Measurements from ENCODE around the gene FAM13A. TPM values are rescaled to one million over a fixed set of nuclear protein-coding genes. Genes with fewer than 3 reads are reported as not detected.

The FAM13A gene
- total and polyA plus RNA-seq, 2 donors (not counting 3 experiments of a cell fraction or from before 2014, with no cell fraction given): 3.3 to 10.5 TPM

GRCh38 chr4:88892646-88893045 lies 164.3 kb downstream of the FAM13A start:
- no peak overlapping the region for H3K4me3 ChIP-seq (replicated peaks in 1 of 3; ENCODE audit: insufficient read depth in 1 of 3, low read depth in 1 of 3, low read length in 3 of 3)
- dilution Hi-C loops (cut with MboI; ENCODE audit: extremely low pct_ligation_motif_present, low sequenced_read_pairs): no loop called here
- H3K4me1 ChIP-seq (ENCODE audit: control insufficient read depth, extremely low read depth, insufficient read depth, low read length): no peaks in the 10 kb centered on the region
- H3K9ac ChIP-seq (replicated peaks; ENCODE audit: extremely low read depth, insufficient read depth, low read length): no peak overlapping the region
- no peak overlapping the region for H3K4me2 ChIP-seq (ENCODE audit: insufficient read depth, low read length)
- FAIRE-seq (no peak), DNase-seq (ENCODE audit: low read depth, low spot score) (no peak)
- H4K20me1 ChIP-seq (replicated peaks; ENCODE audit: control insufficient read depth, extremely low read depth, insufficient read depth, low read length): no peaks in the 10 kb centered on the region
- H2AFZ ChIP-seq (ENCODE audit: low read depth, low read length): no peak overlapping the region
- no peaks in the 10 kb centered on the region for H3K79me2 ChIP-seq (ENCODE audit: control insufficient read depth, insufficient read depth, low read length)
- BruUV-seq (replicated peaks): no TSS peak
- H3K9me3 ChIP-seq (replicated peaks; ENCODE audit: control insufficient read depth, insufficient read depth, low read length): no peaks in the 10 kb centered on the region
- no peaks in the 10 kb centered on the region for H3K27me3 ChIP-seq (ENCODE audit: control insufficient read depth in 2 of 2, insufficient read depth in 2 of 2, low read length in 2 of 2)
- H3K36me3 ChIP-seq (ENCODE audit: control insufficient read depth in 2 of 2, extremely low read depth in 1 of 2, insufficient read depth in 2 of 2, low read length in 2 of 2): no peaks in the 10 kb centered on the region
- H3K9me1 ChIP-seq (replicated peaks; ENCODE audit: control insufficient read depth, extremely low read depth, insufficient read depth, low read length): no peaks in the 10 kb centered on the region
- POLR2A ChIA-PET: interaction anchor here (0.6 kb wide), 1 partner anchor 26 kb away, joined by 3 read pairs; no protein-coding TSS in a partner anchor
- CTCF ChIA-PET: interaction anchor here (0.6 to 1.4 kb wide), 3 partner anchors 16 to 131 kb away, joined by 3 to 4 read pairs (median 3); no protein-coding TSS in a partner anchor
- intact Hi-C loops (cut with micrococcal nuclease): no loop called here
- H3K27ac ChIP-seq (ENCODE audit: insufficient read depth, low read depth, low read length): no peak overlapping the region
- no peak for TF ChIP-seq FOS (IDR thresholded peaks at IDR 0.05; ENCODE audit: borderline replicate concordance, insufficient read depth, low read length)
- TF ChIP-seq POLR2A (IDR thresholded peaks at IDR 0.05; ENCODE audit: low read depth, low read length): no peak
- no peak for TF ChIP-seq GATA2 (IDR thresholded peaks at IDR 0.05; ENCODE audit: insufficient read depth, insufficient read length, low read depth, low read length)
- no peak for TF ChIP-seq POLR2AphosphoS5 (IDR thresholded peaks at IDR 0.05; ENCODE audit: insufficient read depth, low read depth, low read length)
- no peak for TF ChIP-seq CTCF (IDR thresholded peaks at IDR 0.05; ENCODE audit: extremely low read depth in 1 of 2, insufficient read depth in 1 of 2, low read depth in 1 of 2, low read length in 2 of 2)
- TF ChIP-seq MAX (IDR thresholded peaks at IDR 0.05; ENCODE audit: insufficient read depth, insufficient read length): no peak
- TF ChIP-seq JUN (IDR thresholded peaks at IDR 0.05; ENCODE audit: borderline replicate concordance, insufficient read depth, insufficient read length, low read depth): no peak
- no peak for TF ChIP-seq EZH2 (IDR thresholded peaks at IDR 0.05; ENCODE audit: borderline replicate concordance, low read depth, low read length, severe bottlenecking)
- TF ChIP-seq MYC (IDR thresholded peaks at IDR 0.05; ENCODE audit: low read depth, low read length): no peak
